ENCODE results near the gene PRR18.

Gene PRR18

GRCh38 chr6:166333172-166333995, 25.2 kb upstream of the PRR18 start:
- peak; percentile 24 to 61 for DNase-seq

DNA sequence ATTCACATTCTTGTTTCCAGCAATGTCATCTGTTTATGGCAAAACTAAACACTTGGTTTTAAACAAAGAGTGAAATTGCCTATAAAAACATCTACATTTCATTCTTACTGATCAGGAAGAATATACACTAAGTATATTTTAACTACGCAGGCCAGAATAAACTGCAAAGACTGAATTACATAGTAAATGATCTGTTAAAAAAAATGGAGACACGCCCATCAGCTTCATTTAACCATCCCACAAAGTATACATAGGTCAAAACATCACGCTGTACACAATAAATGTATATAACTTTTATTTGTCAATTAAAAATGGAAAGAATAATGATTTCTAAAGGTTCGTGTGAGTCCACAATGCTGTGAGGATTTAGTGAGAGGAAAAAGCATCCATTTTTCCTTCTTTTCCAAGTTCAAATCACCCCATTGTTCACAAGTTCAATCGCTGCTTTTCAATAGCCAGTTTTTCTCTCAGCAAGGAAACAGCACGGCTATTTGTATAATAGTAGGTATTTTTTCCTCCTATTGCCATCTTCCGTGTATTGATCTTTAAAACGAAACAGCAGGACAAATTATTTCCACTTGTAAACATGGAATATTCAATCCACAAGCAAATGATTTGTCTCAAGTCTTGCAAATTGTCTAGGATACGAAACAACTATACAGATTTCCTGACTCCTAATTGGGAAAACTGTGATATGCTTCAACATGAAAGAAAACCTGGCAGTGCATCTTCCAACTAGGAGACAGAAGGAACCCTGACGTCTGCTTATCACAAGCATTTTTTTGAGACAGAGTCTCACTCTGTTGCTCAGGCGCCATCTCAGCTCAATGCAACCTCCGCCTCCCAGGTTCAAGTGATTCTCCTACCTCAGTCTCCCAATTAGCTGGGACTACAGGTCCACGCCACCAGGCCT, 23.6 kb upstream of the PRR18 start:
- no peak for DNase-seq

- DNase-seq, result no peak
Measured at GRCh38 chr6:166330612-166331011, 22.4 kb upstream of the PRR18 start.

GRCh38 chr6:166325383-166326042, 17.3 kb upstream of the PRR18 start:
- DNase-seq, result no peak

DNA sequence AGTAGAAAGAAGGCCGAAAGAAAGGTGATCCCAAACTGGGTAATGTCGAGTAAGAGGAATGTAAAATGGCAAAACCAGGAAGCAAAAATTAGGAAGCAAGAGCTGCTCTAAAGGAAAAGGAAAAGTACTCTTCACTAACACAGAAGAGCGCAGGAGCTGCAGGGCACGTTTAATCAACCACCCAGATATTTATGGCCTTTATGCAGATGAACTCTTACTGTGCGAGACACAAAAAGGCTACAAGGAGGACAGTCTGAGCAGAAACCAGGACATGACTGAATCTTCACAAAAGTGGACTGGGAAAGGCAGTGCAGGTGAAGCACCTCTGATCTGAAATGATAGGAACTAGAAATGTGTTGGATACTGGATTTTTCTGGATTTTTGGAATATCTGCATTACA, 15.2 kb upstream of the PRR18 start:
- no peak for DNase-seq

DNA sequence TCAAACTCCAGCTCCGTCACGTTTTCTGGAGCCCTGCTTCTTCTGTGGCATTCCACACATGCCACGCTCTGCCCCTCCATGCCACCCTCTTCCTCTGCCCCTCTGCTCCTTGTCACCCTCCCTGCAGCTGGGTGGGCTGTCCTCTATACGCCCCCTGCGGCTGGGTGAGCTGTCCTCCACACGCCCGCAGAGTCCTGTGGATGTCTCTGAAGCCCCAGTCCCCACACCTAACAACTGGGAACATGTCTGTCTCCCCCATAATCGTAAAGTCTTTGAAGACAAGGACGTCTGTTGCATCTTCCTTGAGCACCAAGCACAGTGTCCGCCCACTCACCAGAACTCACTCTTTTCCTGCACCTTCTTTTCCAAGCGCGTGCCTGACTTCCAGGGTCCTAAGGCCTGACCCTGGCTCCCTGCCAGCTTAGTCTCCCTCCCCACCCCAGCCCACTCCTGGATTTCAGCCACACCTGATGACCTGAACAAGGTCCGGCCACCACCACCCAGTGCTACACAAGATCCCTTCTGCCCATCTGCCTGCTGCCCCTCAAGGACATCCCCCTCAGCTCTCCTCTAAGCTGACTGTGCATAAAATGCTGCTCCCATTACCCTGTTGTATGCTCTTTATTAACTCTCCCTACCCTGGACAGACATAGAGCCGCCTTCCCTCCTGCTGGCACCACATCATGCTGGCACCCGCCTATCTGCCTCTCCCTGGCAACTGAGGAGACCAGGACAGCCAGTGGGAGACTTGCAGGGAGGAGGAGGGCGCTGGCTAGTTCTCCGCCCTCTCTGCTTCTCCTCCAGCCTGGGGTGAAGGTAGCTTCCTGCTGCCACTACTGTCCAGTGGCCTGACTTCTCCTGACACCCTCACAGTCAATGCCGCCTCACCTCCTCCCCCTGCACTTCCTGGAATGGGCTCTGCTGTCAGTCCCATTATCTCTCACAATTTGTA, 10.7 kb upstream of the PRR18 start:
- no peak for DNase-seq

- no peak for DNase-seq
Measured at GRCh38 chr6:166318227-166318626, 10.0 kb upstream of the PRR18 start.

GRCh38 chr6:166317261-166318212, 9.3 kb upstream of the PRR18 start:
- DNase-seq, result no peak

GRCh38 chr6:166315436-166315835, 7.2 kb upstream of the PRR18 start:
- DNase-seq, result no peak

DNA sequence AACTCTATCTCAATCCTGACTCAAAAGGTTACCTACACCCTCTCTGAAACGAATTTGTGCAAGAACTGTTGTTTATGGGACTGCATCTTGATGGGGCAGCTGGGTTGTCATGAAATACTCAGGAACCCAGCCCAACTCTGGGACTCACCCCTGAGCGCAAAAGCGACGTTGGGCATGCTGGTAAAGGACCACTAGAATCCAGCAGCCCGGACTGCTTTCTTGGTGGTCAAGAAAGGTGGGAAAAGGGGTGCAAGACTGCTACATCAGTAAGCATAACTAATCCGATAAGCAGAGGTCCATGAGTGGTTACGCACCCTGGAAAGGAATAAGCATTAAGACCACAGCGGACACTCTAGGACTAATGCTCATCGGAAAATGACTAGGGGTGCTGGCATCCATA, 6.3 kb upstream of the PRR18 start:
- no peak for DNase-seq

- peak; percentile 59 for DNase-seq
Measured at GRCh38 chr6:166313255-166314070, 5.3 kb upstream of the PRR18 start.

- DNase-seq, result no peak
Measured at GRCh38 chr6:166312832-166313231, 4.6 kb upstream of the PRR18 start.

- DNase-seq, result no peak
Measured at GRCh38 chr6:166310634-166311033, 2.4 kb upstream of the PRR18 start.

- no peak for DNase-seq
Measured at GRCh38 chr6:166309977-166310376, 1.8 kb upstream of the PRR18 start.

DNA sequence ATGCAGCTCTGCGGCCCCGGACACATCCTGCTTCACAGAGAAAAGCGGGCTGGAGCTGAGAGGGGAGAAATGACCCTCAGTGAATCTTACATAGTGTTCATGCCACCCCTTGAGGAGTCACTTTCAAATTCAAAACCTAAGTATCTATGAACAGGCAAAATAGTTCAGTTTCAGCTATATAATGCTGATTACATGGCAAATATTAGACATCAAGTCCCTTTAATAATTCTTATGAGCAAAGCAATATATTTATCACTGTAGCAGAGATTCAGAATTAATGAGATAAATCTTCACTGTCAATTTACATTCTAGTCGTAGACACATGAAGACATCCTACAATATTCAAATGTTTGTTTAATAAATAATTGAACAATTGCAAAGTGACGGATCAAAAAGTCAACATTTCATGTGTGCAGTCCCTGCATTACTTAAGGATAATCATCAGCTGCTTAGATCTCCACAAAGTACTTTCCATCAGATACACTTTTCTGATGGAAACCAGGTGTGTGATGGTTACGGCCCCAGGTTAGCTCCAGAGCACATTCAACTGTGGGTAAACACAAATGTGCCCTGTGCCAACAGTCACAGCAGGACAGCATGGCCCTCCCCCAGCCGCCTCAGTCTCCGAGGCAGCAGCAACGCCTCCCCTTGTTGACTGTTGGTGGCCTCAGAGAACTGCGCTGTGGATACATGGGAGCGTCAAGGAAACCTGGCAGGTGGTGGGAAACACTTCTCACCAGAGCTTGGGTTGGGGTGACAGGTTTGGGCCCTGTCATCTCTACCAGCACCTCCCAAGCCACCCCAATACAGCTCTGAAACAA, 787 bp upstream of the PRR18 start:
- DNase-seq, result no peak

GRCh38 chr6:166307082-166308032, 835 bp downstream of the PRR18 start:
- peak in 1 of 2 donors; percentile 5 for DNase-seq

- no peak for DNase-seq
Measured at GRCh38 chr6:166306378-166307081, 1.7 kb downstream of the PRR18 start.
